HepG2 (cell line): ENCODE data around the gene TBC1D2B. TPM values are rescaled to one million over a fixed set of nuclear protein-coding genes. Genes with fewer than 3 reads are reported as not detected.
A peak's percentile ranks its signal among the peaks of the same experiment; 100 is the strongest.

Experiments used
- ATAC-seq: fragments of 200-7000 bp; cut with Tn5 transposase; 3 replicates; pipeline ENCODE4 v1.9.1; 2020; ENCODE audit warnings: mild to moderate bottlenecking, moderate library complexity
- BruUV-seq: library from RNA; stranded (reverse); fragments of 400-500 nt; replicated peaks from 2 replicates; lab custom pipeline; 2021; lab: Mats Ljungman, UMichigan
- CTCF ChIA-PET: fragments of 300-600 bp; formaldehyde crosslinking; extraction: SDS; loops from one replicate; lab custom pipeline; 2021; ENCODE audit warnings: low total read pairs, inconsistent platforms, low intra/inter-chr PET ratio; lab: Yijun Ruan, JAX
- POLR2A ChIA-PET: fragments of 350-600 bp; sonication (Branson Sonifier 250); formaldehyde crosslinking; loops from one replicate; lab custom pipeline; 2020; ENCODE audit warnings: antibody characterized with exemption, inconsistent platforms; lab: Yijun Ruan, JAX
- DNase-seq: peaks from one replicate; pipeline ENCODE4 v3.0.0-alpha.2; 2015; ENCODE audit warnings: low spot score
- FAIRE-seq: peaks from 3 replicates; lab custom pipeline; 2011; peaks lifted over from hg19 to GRCh38; lab: Jason Lieb, UNC
- H2AFZ ChIP-seq: one replicate; pipeline ENCODE4 v1.6.1; 2011; ENCODE audit warnings: low read length, inconsistent platforms
- H3K27ac ChIP-seq: fragments of 300-600 bp; 3 replicates; pipeline ENCODE4 v1.8.0; 2011; ENCODE audit warnings: mixed run types, mild to moderate bottlenecking, mixed read lengths, low read length, inconsistent platforms; ENCODE audit not compliant: insufficient read depth; ENCODE audit errors: extremely low read length
- H3K27me3 ChIP-seq, 2 experiments: fragments of 200-600 bp in 1 of 2; 2 replicates in 1 of 2; 3 replicates in 1 of 2; pipeline versions ENCODE4 v1.6.0 to v1.8.0; 2011; ENCODE audit warnings: low read length in 2 of 2, mild to moderate bottlenecking in 2 of 2, moderate library complexity in 2 of 2, inconsistent platforms in 1 of 2; ENCODE audit not compliant: insufficient read depth in 2 of 2, control insufficient read depth in 1 of 2
- H3K36me3 ChIP-seq, 2 experiments: fragments of 200-600 bp in 1 of 2; replicated peaks in 1 of 2; 2 replicates in 1 of 2; 3 replicates in 1 of 2; pipeline versions ENCODE4 v1.5.1 to v1.8.0; 2011; ENCODE audit warnings: low read length in 2 of 2, inconsistent platforms in 1 of 2; ENCODE audit not compliant: insufficient read depth in 2 of 2, control insufficient read depth in 1 of 2
- H3K4me1 ChIP-seq: 2 replicates; pipeline ENCODE4 v1.5.1; 2012; ENCODE audit warnings: low read length, inconsistent platforms; ENCODE audit not compliant: insufficient read depth
- H3K4me2 ChIP-seq: 2 replicates; pipeline ENCODE4 v1.6.0; 2011; ENCODE audit warnings: low read depth, low read length, inconsistent platforms
- H3K4me3 ChIP-seq, 3 experiments: fragments of 200-600 bp in 1 of 3; sonication (generic), shearing (Covaris generic) in 1 of 3; replicated peaks in 1 of 3; 2 replicates each; pipeline ENCODE4 v1.5.1; 2011 to 2016; ENCODE audit warnings: low read length in 3 of 3, inconsistent platforms in 2 of 3, low read depth in 2 of 3, mild to moderate bottlenecking in 2 of 3, control low read depth in 1 of 3, mixed read lengths in 1 of 3; ENCODE audit not compliant: insufficient read depth in 1 of 3
- H3K79me2 ChIP-seq: one replicate; pipeline ENCODE4 v1.6.1; 2011; ENCODE audit warnings: low read length, inconsistent platforms; ENCODE audit not compliant: insufficient read depth
- H3K9ac ChIP-seq: 2 replicates; pipeline ENCODE4 v1.6.0; 2011; ENCODE audit warnings: mild to moderate bottlenecking, low read depth, low read length, inconsistent platforms; ENCODE audit not compliant: insufficient read depth
- H3K9me3 ChIP-seq: 2 replicates; pipeline ENCODE4 v1.5.1; 2012; ENCODE audit warnings: mild to moderate bottlenecking, low read length
- H4K20me1 ChIP-seq: 2 replicates; pipeline ENCODE4 v1.6.0; 2011; ENCODE audit warnings: inconsistent platforms, mild to moderate bottlenecking, low read length, moderate library complexity; ENCODE audit not compliant: insufficient read depth
- ARID4A ChIP-seq: sonication (generic); formaldehyde crosslinking; IDR thresholded peaks from 2 replicates; pipeline ENCODE4 v1.5.0; 2020; ENCODE audit warnings: mild to moderate bottlenecking, missing genetic modification reagents, borderline replicate concordance
- CEBPG ChIP-seq: IDR thresholded peaks from 2 replicates; pipeline ENCODE4 v1.6.1; 2016
- FIP1L1 ChIP-seq: fragments of 200-400 bp; formaldehyde crosslinking; IDR thresholded peaks from 2 replicates; pipeline ENCODE4 v1.6.1; 2018; ENCODE audit warnings: low read depth, mild to moderate bottlenecking, low read length, moderate library complexity, borderline replicate concordance; ENCODE audit not compliant: insufficient read depth
- FOSL2 ChIP-seq: sonication (generic); formaldehyde crosslinking; IDR thresholded peaks from 2 replicates; pipeline ENCODE4 v1.4.0; 2020; ENCODE audit warnings: missing genetic modification reagents
- FOXP1 ChIP-seq, 2 experiments: fragments of 450-650 bp in 1 of 2; IDR thresholded peaks; 2 replicates each; pipeline ENCODE4 v1.6.1; 2017 to 2018; ENCODE audit warnings: antibody characterized with exemption in 1 of 2
- HNF4A ChIP-seq: sonication (generic); formaldehyde crosslinking; IDR thresholded peaks from 2 replicates; pipeline ENCODE4 v1.4.0; 2020; ENCODE audit warnings: missing genetic modification reagents
- ONECUT2 ChIP-seq: sonication (generic); formaldehyde crosslinking; IDR thresholded peaks from 2 replicates; pipeline ENCODE4 v1.4.0; 2020; ENCODE audit warnings: missing genetic modification reagents
- PAXIP1 ChIP-seq: sonication (generic); formaldehyde crosslinking; conservative IDR thresholded peaks from 2 replicates; pipeline ENCODE4 v1.4.0; 2020; ENCODE audit warnings: mild to moderate bottlenecking, missing genetic modification reagents, moderate library complexity
- RCOR2 ChIP-seq: IDR thresholded peaks from 2 replicates; pipeline ENCODE4 v1.6.1; 2016; ENCODE audit warnings: missing biosample characterization, missing genetic modification reagents
- RFX3 ChIP-seq: IDR thresholded peaks from 2 replicates; pipeline ENCODE4 v1.6.1; 2016; ENCODE audit warnings: missing biosample characterization, missing genetic modification reagents
- SOX13 ChIP-seq, 3 experiments: fragments of 450-650 bp in 1 of 3; sonication (generic) in 1 of 3; formaldehyde crosslinking in 1 of 3; IDR thresholded peaks in 2 of 3; conservative IDR thresholded peaks in 1 of 3; 2 replicates each; pipeline versions ENCODE4 v1.5.0 to v1.6.1; 2016 to 2020; ENCODE audit warnings: antibody characterized with exemption in 1 of 3, mild to moderate bottlenecking in 1 of 3, missing compliant biosample characterization in 1 of 3, missing genetic modification reagents in 1 of 3, moderate library complexity in 1 of 3
- SOX6 ChIP-seq, 2 experiments: fragments of 450-650 bp in 1 of 2; sonication (generic) in 1 of 2; formaldehyde crosslinking in 1 of 2; IDR thresholded peaks; 2 replicates each; pipeline versions ENCODE4 v1.4.0 to v1.6.1; 2017 to 2020; ENCODE audit warnings: antibody characterized with exemption in 1 of 2, mild to moderate bottlenecking in 1 of 2, missing genetic modification reagents in 1 of 2
- ZMYM2 ChIP-seq: sonication (generic); formaldehyde crosslinking; IDR thresholded peaks from 2 replicates; pipeline ENCODE4 v1.8.0; 2022; ENCODE audit warnings: mild to moderate bottlenecking, missing genetic modification reagents
- ZMYM3 ChIP-seq: sonication (generic); formaldehyde crosslinking; IDR thresholded peaks from 2 replicates; pipeline ENCODE4 v1.5.1; 2020; ENCODE audit warnings: mild to moderate bottlenecking, missing genetic modification reagents
- ZNF207 ChIP-seq: fragments of 450-650 bp; IDR thresholded peaks from 2 replicates; pipeline ENCODE4 v1.6.1; 2016; ENCODE audit warnings: antibody characterized with exemption, borderline replicate concordance
- ZNF234 ChIP-seq: sonication (generic); formaldehyde crosslinking; conservative IDR thresholded peaks from 2 replicates; pipeline ENCODE4 v1.5.1; 2020; ENCODE audit warnings: mild to moderate bottlenecking, missing genetic modification reagents
- WGBS: methylation state at CpG from one replicate; pipeline ENCODE4 v1.1.6; 2017; ENCODE audit warnings: low lambda C conversion rate; 5-methylcytosine and 5-hydroxymethylcytosine counted together
- in situ Hi-C: cut with HindIII; loops from 2 replicates; pipeline ENCODE4 v1.10.0; 2017; ENCODE audit warnings: low pct_unique_long_range_greater_than_20kb; ENCODE audit not compliant: extremely low pct_ligation_motif_present
- intact Hi-C: fragments of 100-400 bp; cut with micrococcal nuclease; formaldehyde crosslinking; loops from one replicate; pipeline ENCODE4 v1.10.0; 2022; ENCODE audit not compliant: unreplicated experiment
- polyA plus RNA-seq, 8 experiments: library from polyadenylated mRNA; depleted of rRNA in 3 of 8; stranded (reverse) in 7 of 8; unstranded in 1 of 8; fragments of >200 nt; fragmentation: Illumina TruSeq in 4 of 8; extraction: Trizol in 4 of 8; gene quantifications; 2 replicates each; pipeline versions ENCODE4 v1.2.1 to v1.2.3, GENCODE V29; 2011 to 2016; ENCODE audit warnings: low read depth in 4 of 8, missing spikeins in 1 of 8, mixed read lengths in 1 of 8; ENCODE audit not compliant: insufficient read depth in 1 of 8
- total RNA-seq, 5 experiments: library from RNA; depleted of rRNA; stranded (reverse); fragments of >200 nt; fragmentation: Illumina TruSeq; extraction: Trizol; gene quantifications; 2 replicates each; pipeline ENCODE4 v1.2.3, GENCODE V29; 2016; ENCODE audit warnings: low read depth in 1 of 5

The TBC1D2B gene
- total and polyA plus RNA-seq, 2 of the 13 experiments (the other 11 are each of a cell fraction or from before 2014, with no cell fraction given) = 10.1 to 14.4 TPM

GRCh38 chr15:78083687-78084448 is 6.4 kb upstream of the TBC1D2B start:
- POLR2A ChIA-PET = no interaction called here
- no peaks in the 10 kb centered on the region for H4K20me1 ChIP-seq
- no peak overlapping the region for H2AFZ ChIP-seq
- ATAC-seq (peak; percentile 21), FAIRE-seq (no peak), DNase-seq (no peak)
- H3K27me3 ChIP-seq = no peaks in the 10 kb centered on the region; a peak in 1 of 5 replicates
- CTCF ChIA-PET = no interaction called here
- peaks cover 65% of the 10 kb centered on the region for H3K4me1 ChIP-seq
- BruUV-seq = no TSS peak
- peak overlapping the region; percentile 63 for H3K4me2 ChIP-seq
- H3K79me2 ChIP-seq = no peaks in the 10 kb centered on the region
- in situ Hi-C loops (no loop called here), intact Hi-C loops (no loop called here)
- H3K9me3 ChIP-seq = no peaks in the 10 kb centered on the region
- 9% methylated on average over 6 of the region's 6 CpGs for WGBS
- H3K9ac ChIP-seq = no peak overlapping the region
- H3K4me3 ChIP-seq = peak overlapping the region in 1 of 3 experiments; percentile 44; a peak in 1 of 6 replicates
- no peaks in the 10 kb centered on the region for H3K36me3 ChIP-seq
- H3K27ac ChIP-seq = no peak overlapping the region
- TF ChIP-seq PAXIP1 (CRISPR knock-in tag) = 0 out of 2 replicates have a peak, but pooled peaks have one; percentile 32
- TF ChIP-seq FOXP1 (IDR thresholded peaks at IDR 0.05) = no peak
- TF ChIP-seq FOXP1 (CRISPR knock-in tag; IDR thresholded peaks at IDR 0.05) = no peak
- TF ChIP-seq RFX3 (CRISPR knock-in tag) = no peak
- peak; percentile 60; the same call in 1 of the 2 replicates for TF ChIP-seq RCOR2 (CRISPR knock-in tag)
- TF ChIP-seq HNF4A (CRISPR knock-in tag) = no peak
- no peak for TF ChIP-seq ZNF234 (CRISPR knock-in tag)
- peak; percentile 23; the same call in 1 of the 2 replicates for TF ChIP-seq FOSL2 (CRISPR knock-in tag)
- no peak for TF ChIP-seq FIP1L1
- peak; percentile 67; the same call in 1 of the 2 replicates for TF ChIP-seq ZMYM2 (CRISPR knock-in tag)
- peak; percentile 96 for TF ChIP-seq ZMYM3 (CRISPR knock-in tag)
- TF ChIP-seq ZNF207 = no peak
- peak; percentile 72 for TF ChIP-seq CEBPG
- TF ChIP-seq ARID4A (CRISPR knock-in tag) = 0 out of 2 replicates have a peak, but pooled peaks have one; percentile 9
- no peak for TF ChIP-seq SOX6 (IDR thresholded peaks at IDR 0.05)
- TF ChIP-seq SOX6 (CRISPR knock-in tag; IDR thresholded peaks at IDR 0.05) = peak; percentile 25; the same call in 1 of the 2 replicates
- TF ChIP-seq ONECUT2 (CRISPR knock-in tag) = no peak
- no peak for TF ChIP-seq SOX13 (IDR thresholded peaks at IDR 0.05)
- peak in 1 of 2 experiments; percentile 23; a peak in 1 of 4 replicates for TF ChIP-seq SOX13 (CRISPR knock-in tag; conservative IDR thresholded peaks at IDR 0.05 in 1 of 2, IDR thresholded peaks at IDR 0.05 in 1 of 2)
